Endothelial cell of umbilical vein (primary cell): Measurements from ENCODE around the gene NMT1. TPM values are rescaled to one million over a fixed set of nuclear protein-coding genes. Genes with fewer than 3 reads are reported as not detected.

Experiments
- Bru-seq: library from RNA; stranded (reverse); fragments of 400-500 nt; gene quantifications from one replicate; lab custom pipeline; 2021; lab: Mats Ljungman, UMichigan
- BruChase-seq, 2 experiments: library from RNA; stranded (reverse); fragments of 400-500 nt; gene quantifications; one replicate each; lab custom pipeline; 2021; lab: Mats Ljungman, UMichigan
- BruUV-seq: library from RNA; stranded (reverse); fragments of 400-500 nt; replicated peaks from 2 replicates; lab custom pipeline; 2021; lab: Mats Ljungman, UMichigan
- CTCF ChIA-PET: fragments of 300-600, 350-600 bp; sonication (Branson Sonifier 250); formaldehyde crosslinking; loops from one replicate; lab custom pipeline; 2021; ENCODE audit warnings: antibody characterized with exemption, inconsistent platforms; lab: Charles Lee
- POLR2A ChIA-PET: fragments of 300-600, 350-600 bp; sonication (Branson Sonifier 250); formaldehyde crosslinking; loops from one replicate; lab custom pipeline; 2021; ENCODE audit warnings: antibody characterized with exemption, inconsistent platforms; lab: Charles Lee
- DNase-seq: peaks from one replicate; pipeline ENCODE4 v3.0.0-alpha.2; 2011; ENCODE audit warnings: low read depth, low spot score
- FAIRE-seq: peaks from 2 replicates; lab custom pipeline; 2011; peaks lifted over from hg19 to GRCh38; lab: Jason Lieb, UNC
- H2AFZ ChIP-seq: 2 replicates; pipeline ENCODE4 v1.6.0; 2012; ENCODE audit warnings: low read depth, low read length, control low read depth, inconsistent platforms
- H3K27ac ChIP-seq: 2 replicates; pipeline ENCODE4 v1.5.1; 2011; ENCODE audit warnings: low read depth, mild to moderate bottlenecking, control low read depth, low read length, moderate library complexity; ENCODE audit not compliant: insufficient read depth
- H3K27me3 ChIP-seq, 2 experiments: 2 replicates each; pipeline versions ENCODE4 v1.6.0 to v1.6.1; 2011; ENCODE audit warnings: low read length in 2 of 2, mixed read lengths in 1 of 2; ENCODE audit not compliant: control insufficient read depth in 2 of 2, insufficient read depth in 2 of 2
- H3K36me3 ChIP-seq, 2 experiments: 2 replicates in 1 of 2; 3 replicates in 1 of 2; pipeline ENCODE4 v1.5.1; 2011; ENCODE audit warnings: low read length in 2 of 2, mild to moderate bottlenecking in 1 of 2, moderate library complexity in 1 of 2; ENCODE audit not compliant: control insufficient read depth in 2 of 2, insufficient read depth in 2 of 2; ENCODE audit errors: extremely low read depth in 1 of 2
- H3K4me1 ChIP-seq: 3 replicates; pipeline ENCODE4 v1.5.1; 2011; ENCODE audit warnings: mild to moderate bottlenecking, low read length; ENCODE audit not compliant: control insufficient read depth, insufficient read depth; ENCODE audit errors: extremely low read depth
- H3K4me2 ChIP-seq: 2 replicates; pipeline ENCODE4 v1.6.1; 2011; ENCODE audit warnings: low read length, control low read depth, mixed read lengths; ENCODE audit not compliant: insufficient read depth
- H3K4me3 ChIP-seq, 3 experiments: fragments of 200-600 bp in 1 of 3; sonication (generic), shearing (Covaris generic) in 1 of 3; replicated peaks in 1 of 3; 2 replicates each; pipeline ENCODE4 v1.5.1; 2011 to 2016; ENCODE audit warnings: control low read depth in 3 of 3, low read length in 3 of 3, mild to moderate bottlenecking in 2 of 3, inconsistent platforms in 1 of 3, low read depth in 1 of 3, moderate library complexity in 1 of 3; ENCODE audit not compliant: insufficient read depth in 1 of 3
- H3K79me2 ChIP-seq: 2 replicates; pipeline ENCODE4 v1.6.0; 2012; ENCODE audit warnings: low read length, inconsistent platforms; ENCODE audit not compliant: control insufficient read depth, insufficient read depth
- H3K9ac ChIP-seq: replicated peaks from 2 replicates; pipeline ENCODE3; 2011; ENCODE audit warnings: low read length, control low read depth; ENCODE audit not compliant: insufficient read depth; ENCODE audit errors: extremely low read depth
- H3K9me1 ChIP-seq: replicated peaks from 3 replicates; pipeline ENCODE4 v1.6.0; 2011; ENCODE audit warnings: mild to moderate bottlenecking, low read length; ENCODE audit not compliant: control insufficient read depth, insufficient read depth; ENCODE audit errors: extremely low read depth
- H3K9me3 ChIP-seq: replicated peaks from 2 replicates; pipeline ENCODE4 v1.5.1; 2012; ENCODE audit warnings: low read length, inconsistent platforms; ENCODE audit not compliant: control insufficient read depth, insufficient read depth
- H4K20me1 ChIP-seq: replicated peaks from 2 replicates; pipeline ENCODE3; 2011; ENCODE audit warnings: mild to moderate bottlenecking, low read length; ENCODE audit not compliant: control insufficient read depth, insufficient read depth; ENCODE audit errors: extremely low read depth
- CTCF ChIP-seq, 2 donors: IDR thresholded peaks; 1 replicate in 1 of 2; 2 replicates in 1 of 2; pipeline ENCODE4 v1.5.1; 2011; ENCODE audit warnings: low read length in 2 of 2, mild to moderate bottlenecking in 2 of 2, moderate library complexity in 2 of 2, control low read depth in 1 of 2, inconsistent platforms in 1 of 2, low read depth in 1 of 2; ENCODE audit not compliant: insufficient read depth in 1 of 2; ENCODE audit errors: extremely low read depth in 1 of 2
- FOS ChIP-seq: IDR thresholded peaks from 2 replicates; pipeline ENCODE4 v1.6.1; 2011; ENCODE audit warnings: mild to moderate bottlenecking, low read length, moderate library complexity, borderline replicate concordance; ENCODE audit not compliant: insufficient read depth
- MYC ChIP-seq: IDR thresholded peaks from one replicate; pipeline ENCODE4 v1.6.1; 2011; ENCODE audit warnings: mild to moderate bottlenecking, low read depth, low read length
- POLR2A ChIP-seq: IDR thresholded peaks from 2 replicates; pipeline ENCODE4 v1.6.1; 2012; ENCODE audit warnings: low read depth, mild to moderate bottlenecking, control low read depth, low read length
- POLR2AphosphoS5 ChIP-seq: IDR thresholded peaks from 2 replicates; pipeline ENCODE4 v1.6.1; 2012; ENCODE audit warnings: low read depth, mild to moderate bottlenecking, control low read depth, low read length, moderate library complexity; ENCODE audit not compliant: insufficient read depth
- dilution Hi-C: fragments of 300-500 bp; cut with MboI; formaldehyde crosslinking; loops from one replicate; pipeline ENCODE4 v1.15.0; 2019; ENCODE audit warnings: low sequenced_read_pairs; ENCODE audit not compliant: extremely low pct_ligation_motif_present
- intact Hi-C: fragments of 100-400 bp; cut with micrococcal nuclease; formaldehyde crosslinking; loops from one replicate; pipeline ENCODE4 v1.10.0; 2022
- long read RNA-seq: library from polyadenylated mRNA; stranded (forward); transcript quantifications from one replicate; pipeline ENCODE4 v2.0.0, GENCODE V29; 2021
- polyA minus RNA-seq, 3 experiments: library from RNA; depleted of rRNA, polyadenylated mRNA; stranded (reverse); fragments of >200 nt; gene quantifications; 1 replicate in 1 of 3; 2 replicates in 2 of 3; pipeline ENCODE4 v1.2.3, GENCODE V29; 2011
- polyA plus RNA-seq, 4 experiments: library from polyadenylated mRNA; depleted of rRNA in 3 of 4; stranded (reverse) in 3 of 4; unstranded in 1 of 4; fragments of >200 nt; gene quantifications; 2 replicates each; pipeline versions ENCODE4 v1.2.1 to v1.2.3, GENCODE V29; 2011 to 2012; ENCODE audit warnings: missing spikeins in 1 of 4
- total RNA-seq: library from RNA; stranded (reverse); gene quantifications from 2 replicates; pipeline ENCODE4 v1.2.3, GENCODE V29; 2021

The NMT1 gene
- total RNA-seq = 126 and 135 TPM in 2 replicates
- polyA plus RNA-seq = 25.7 and 37.6 TPM in 2 replicates
- 36.0 and 37.3 TPM in 2 replicates for polyA plus RNA-seq (2011; cell fraction: cytosol; rRNA removed)
- 60.2 and 64.7 TPM in 2 replicates for polyA plus RNA-seq (2011; cell fraction: nucleus; rRNA removed)
- 101 and 108 TPM in 2 replicates for polyA plus RNA-seq (2012)
- 64.6 and 73.8 TPM in 2 replicates for polyA minus RNA-seq
- 88.1 TPM for polyA minus RNA-seq (2011; cell fraction: cytosol; rRNA and poly(A)+ RNA removed)
- polyA minus RNA-seq (2011; cell fraction: nucleus; rRNA and poly(A)+ RNA removed) = 54.0 and 57.5 TPM in 2 replicates
- percentile 80 among the genes with signal in this experiment for Bru-seq, nascent RNA
- percentile 86 among the genes with signal in this experiment for BruChase-seq, experiment 1, labeled RNA remaining after a 6-hour chase
- percentile 81 among the genes with signal in this experiment for BruChase-seq, experiment 2, labeled RNA remaining after a 2-hour chase
- long read RNA-seq, full-length matches to known transcripts = 147 of 201 reads
- long read RNA-seq, partial matches to known transcripts = 21 of 201 reads
- long read RNA-seq, other reads (novel, unspliced or antisense) = 33 of 201 reads

GRCh38 chr17:45060797-45061605, at the start of gene NMT1:
TSS of gene NMT1 (plus strand) at chr17:45061317. CDS start at chr17:45061330, 13 bp downstream.
- no peaks in the 10 kb centered on the region for H3K9me1 ChIP-seq
- H3K9me3 ChIP-seq = no peaks in the 10 kb centered on the region
- H2AFZ ChIP-seq = peak within 1 kb of the TSS; percentile 79
- H3K27me3 ChIP-seq = no peaks in the 10 kb centered on the region
- H3K4me1 ChIP-seq = peaks cover 21% of the 10 kb centered on the region
- ChIA-PET POLR2A (interaction anchor here (1.0 to 1.7 kb wide), 6 partner anchors 9 to 89 kb away, joined by 3 to 5 read pairs (median 4); partner anchors contain the start of gene HEXIM1), CTCF (interaction anchor here (1.0 to 2.1 kb wide), 8 partner anchors 10 to 141 kb away, joined by 3 to 9 read pairs (median 4); partner anchors contain the start of genes ACBD4, DCAKD and HEXIM1)
- BruUV-seq = no TSS peak
- intact Hi-C loops = loop anchor here (1.0 to 2.0 kb wide), 2 partner anchors 10 to 72 kb away; partner anchors contain the start of genes DCAKD and PLCD3
- H3K79me2 ChIP-seq = peaks cover 50% of the 10 kb centered on the region
- peak within 1 kb of the TSS; percentile 58 to 96 (median 95) for H3K4me3 ChIP-seq
- H3K36me3 ChIP-seq = no peaks in the 10 kb centered on the region
- DNase-seq (peak; percentile 100), FAIRE-seq (peak; percentile 100)
- H4K20me1 ChIP-seq = no peaks in the 10 kb centered on the region
- peak within 1 kb of the TSS; percentile 98 for H3K9ac ChIP-seq
- peak within 1 kb of the TSS; percentile 90 for H3K27ac ChIP-seq
- dilution Hi-C loops = no loop called here
- TF ChIP-seq CTCF (IDR thresholded peaks at IDR 0.05; ENCODE audit: extremely low read depth in 1 of 2, insufficient read depth in 1 of 2, low read depth in 1 of 2, low read length in 2 of 2) (no peak), FOS (no peak), POLR2A (peak; percentile 89), POLR2AphosphoS5 (peak; percentile 81), MYC (peak; percentile 71)
- peak within 1 kb of the TSS; percentile 88 for H3K4me2 ChIP-seq
